IPS-18c (cell line): ENCODE measurements around the gene CYFIP2.
A peak's percentile ranks its signal among the peaks of the same experiment; 100 is the strongest.
"Not testable (repeated sequence)": the region's sequence is repeated elsewhere in the genome, so short reads cannot be mapped to it uniquely, and the experiment has no call there.

Experiments used
- H3K4me3 ChIP-seq: 2 replicates; pipeline ENCODE4 v1.7.0; 2013; ENCODE audit warnings: low read depth, mild to moderate bottlenecking, low read length, moderate library complexity; ENCODE audit not compliant: insufficient read depth
- H3K9me3 ChIP-seq: one replicate; pipeline ENCODE4 v1.6.1; 2013; ENCODE audit warnings: mild to moderate bottlenecking, low read length, moderate library complexity; ENCODE audit not compliant: control insufficient read depth, insufficient read depth

The CYFIP2 gene

GRCh38 chr5:157265714-157266285 lies at the start of gene CYFIP2:
Gene CYFIP2 (plus strand): TSS chr5:157266123. CDS start chr5:157285362, 19,239 bp downstream.
- Histone ChIP-seq H3K9me3 (no peaks in the 10 kb centered on the region), H3K4me3 (peak within 1 kb of the TSS; percentile 72)

- Histone ChIP-seq H3K9me3 (no peaks in the 10 kb centered on the region), H3K4me3 (no peak overlapping the region)
Observed at GRCh38 chr5:157216391-157217142, 49.4 kb upstream of the CYFIP2 start.

- H3K4me3 ChIP-seq: no peak overlapping the region
- no peaks in the 10 kb centered on the region for H3K9me3 ChIP-seq
Observed at GRCh38 chr5:157217289-157218024, 48.5 kb upstream of the CYFIP2 start.

GRCh38 chr5:157219491-157220271 lies 46.2 kb upstream of the CYFIP2 start:
- no peaks in the 10 kb centered on the region for H3K9me3 ChIP-seq
- no peak overlapping the region for H3K4me3 ChIP-seq

- no peaks in the 10 kb centered on the region for H3K9me3 ChIP-seq
- no peak overlapping the region for H3K4me3 ChIP-seq
Observed at GRCh38 chr5:157221959-157222358, 44.0 kb upstream of the CYFIP2 start.

GRCh38 chr5:157222506-157223230 lies 43.3 kb upstream of the CYFIP2 start:
- Histone ChIP-seq H3K4me3 (no peak overlapping the region), H3K9me3 (no peaks in the 10 kb centered on the region)

- no peaks in the 10 kb centered on the region for H3K9me3 ChIP-seq
- H3K4me3 ChIP-seq: no peak overlapping the region
Observed at GRCh38 chr5:157225469-157226422, 40.2 kb upstream of the CYFIP2 start.

- H3K9me3 ChIP-seq: no peaks in the 10 kb centered on the region
- no peak overlapping the region for H3K4me3 ChIP-seq
Observed at GRCh38 chr5:157230610-157231009, 35.3 kb upstream of the CYFIP2 start.

GRCh38 chr5:157232706-157233105 lies 33.2 kb upstream of the CYFIP2 start:
- H3K4me3 ChIP-seq: no peak overlapping the region

GRCh38 chr5:157233515-157233914 lies 32.4 kb upstream of the CYFIP2 start:
- Histone ChIP-seq H3K9me3 (no peaks in the 10 kb centered on the region), H3K4me3 (no peak overlapping the region)

More at GRCh38 chr5:157232706-157233105, 33.2 kb upstream of the CYFIP2 start:
- H3K9me3 ChIP-seq: no peaks in the 10 kb centered on the region

GRCh38 chr5:157236423-157236822 lies 29.5 kb upstream of the CYFIP2 start:
- Histone ChIP-seq H3K4me3 (no peak overlapping the region), H3K9me3 (no peaks in the 10 kb centered on the region)

- no peak overlapping the region for H3K4me3 ChIP-seq
- H3K9me3 ChIP-seq: no peaks in the 10 kb centered on the region
Observed at GRCh38 chr5:157241483-157241882, 24.4 kb upstream of the CYFIP2 start.

- H3K4me3 ChIP-seq, H3K9me3 ChIP-seq: not testable (repeated sequence)
Observed at GRCh38 chr5:157244704-157245103, 21.2 kb upstream of the CYFIP2 start.

GRCh38 chr5:157245476-157245875 lies 20.4 kb upstream of the CYFIP2 start:
- H3K9me3 ChIP-seq: no peaks in the 10 kb centered on the region
- H3K4me3 ChIP-seq: no peak overlapping the region

GRCh38 chr5:157245886-157246285 lies 20.0 kb upstream of the CYFIP2 start:
- Histone ChIP-seq H3K9me3 (no peaks in the 10 kb centered on the region), H3K4me3 (no peak overlapping the region)

- H3K4me3 ChIP-seq: no peak overlapping the region
- H3K9me3 ChIP-seq: no peaks in the 10 kb centered on the region
Observed at GRCh38 chr5:157247267-157247666, 18.7 kb upstream of the CYFIP2 start.
